Activated T-helper 1 cell treated with Interleukin-2 at 50 U/mL for 16 hours (primary cell): ENCODE measurements around the gene CSPG4.
"Not testable (repeated sequence)": the region's sequence is repeated elsewhere in the genome, so short reads cannot be mapped to it uniquely, and the experiment has no call there.

Source experiments
- DNase-seq: peaks from one replicate; pipeline ENCODE4 v3.0.0-alpha.2; 2020; ENCODE audit warnings: low read depth

The CSPG4 gene

DNA sequence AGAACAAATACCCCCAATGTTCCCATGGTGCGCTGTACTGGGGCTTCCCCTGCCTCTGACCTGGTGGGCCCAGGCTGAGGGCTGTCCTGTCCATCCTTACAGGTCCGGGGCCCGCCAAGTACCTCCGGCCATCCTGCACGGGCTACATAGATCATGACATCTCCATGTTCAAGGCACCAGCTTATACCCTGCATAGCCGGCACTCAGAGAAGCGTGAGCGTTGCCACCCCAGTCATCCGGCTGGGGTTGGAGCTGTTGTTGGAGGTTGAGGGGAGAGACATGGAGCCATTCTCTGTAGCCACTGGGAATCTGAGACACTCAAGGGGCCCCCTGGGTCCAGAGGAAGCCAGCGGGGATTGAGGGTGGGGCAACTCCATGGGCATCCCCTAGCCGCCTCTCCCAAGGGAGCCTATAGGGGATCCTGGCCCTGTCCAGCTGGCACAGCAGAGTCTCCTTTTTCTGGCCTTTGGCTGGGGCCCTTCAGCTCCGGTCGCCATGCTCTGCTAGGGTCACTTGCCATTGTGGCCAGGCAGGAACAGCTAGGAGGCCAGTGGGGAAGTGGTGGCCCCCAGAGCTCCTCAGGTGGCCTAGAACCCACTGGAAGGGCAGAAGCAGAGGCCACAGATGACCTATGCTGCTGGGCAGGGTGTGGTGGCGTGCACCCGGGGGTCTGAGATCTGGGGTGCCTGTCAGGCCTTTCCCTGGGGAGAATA is 12.5 kb upstream of the CSPG4 start:
- no peak for DNase-seq

- no peak for DNase-seq
Observed at GRCh38 chr15:75723847-75724660, 11.4 kb upstream of the CSPG4 start.

DNA sequence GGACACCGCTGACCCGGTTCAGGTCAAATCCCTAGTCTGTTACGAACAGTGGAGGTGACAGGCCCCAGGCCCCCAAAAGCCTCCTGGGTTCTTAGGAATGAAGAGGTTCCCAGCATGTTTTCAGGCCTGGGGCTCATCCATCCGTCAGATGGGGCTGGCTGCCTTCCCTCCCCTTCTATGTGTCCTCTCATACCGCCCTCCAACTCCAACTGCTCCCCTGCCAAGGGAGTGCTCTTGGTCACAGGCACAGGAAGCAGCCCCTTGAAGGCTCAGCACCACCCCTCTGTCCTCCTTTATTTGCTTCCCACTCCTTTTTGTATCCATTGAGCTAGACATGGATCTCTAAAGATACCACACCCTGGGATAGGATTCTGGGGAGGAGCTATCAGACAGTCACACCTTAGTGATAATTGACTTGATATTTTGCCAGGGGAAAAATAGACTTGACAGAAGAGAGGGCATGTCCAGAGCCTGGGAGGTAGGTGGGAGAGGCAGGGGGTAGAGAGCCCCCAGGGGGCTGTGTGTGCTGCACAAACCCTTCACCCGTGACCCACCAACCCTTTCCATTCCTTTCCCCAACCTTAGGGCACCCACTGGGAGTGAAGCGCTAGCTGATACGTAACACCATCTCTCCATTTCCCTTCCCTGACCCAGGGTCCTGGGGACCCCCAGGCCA is 10.7 kb upstream of the CSPG4 start:
- DNase-seq: no peak

DNA sequence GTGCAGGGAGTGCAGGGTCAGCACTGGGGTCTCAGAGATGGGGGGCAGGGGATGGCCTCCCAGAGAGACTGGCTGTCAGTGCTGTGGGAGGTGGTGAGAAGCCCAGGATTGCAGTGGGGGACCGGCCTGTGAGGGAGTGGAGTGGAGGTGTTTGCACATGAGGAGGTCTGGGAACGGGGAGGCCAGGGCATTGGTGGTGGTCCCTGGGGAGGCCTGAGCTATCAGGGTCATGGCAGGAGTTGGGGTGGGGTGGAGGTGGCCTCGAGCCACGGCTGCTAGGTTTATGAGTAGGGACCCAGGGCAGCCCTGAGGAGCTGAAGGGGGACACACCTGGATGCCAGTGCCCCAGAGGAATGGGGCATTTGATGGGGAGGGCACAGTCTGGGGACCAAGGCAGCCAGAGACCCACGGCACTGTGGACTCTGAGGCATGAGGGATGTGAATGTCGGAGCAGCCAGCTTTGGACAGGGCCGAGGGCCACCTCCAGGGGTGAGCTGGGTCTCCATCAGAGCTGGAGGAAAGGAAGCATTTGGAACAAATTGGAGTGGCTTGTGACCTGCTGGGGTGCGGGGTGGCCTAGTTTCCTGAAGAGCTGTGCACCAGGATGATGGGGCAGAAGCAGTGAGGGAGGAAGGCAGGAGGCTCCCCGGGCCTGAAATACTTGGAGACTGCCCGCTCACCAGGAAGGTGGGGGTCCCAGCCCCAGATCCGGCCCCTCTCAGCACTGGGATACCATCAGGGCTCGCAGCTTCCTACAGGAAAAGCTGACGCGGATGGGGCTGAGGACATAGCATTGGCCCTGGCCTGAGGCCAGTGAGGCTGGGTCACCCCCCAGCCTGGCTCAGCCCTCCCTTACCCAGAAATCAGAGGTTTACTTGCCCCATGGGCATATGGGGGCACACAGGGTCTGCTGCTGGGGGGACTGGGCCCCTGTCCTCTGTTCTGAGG is 9.5 kb upstream of the CSPG4 start:
- DNase-seq: no peak

DNA sequence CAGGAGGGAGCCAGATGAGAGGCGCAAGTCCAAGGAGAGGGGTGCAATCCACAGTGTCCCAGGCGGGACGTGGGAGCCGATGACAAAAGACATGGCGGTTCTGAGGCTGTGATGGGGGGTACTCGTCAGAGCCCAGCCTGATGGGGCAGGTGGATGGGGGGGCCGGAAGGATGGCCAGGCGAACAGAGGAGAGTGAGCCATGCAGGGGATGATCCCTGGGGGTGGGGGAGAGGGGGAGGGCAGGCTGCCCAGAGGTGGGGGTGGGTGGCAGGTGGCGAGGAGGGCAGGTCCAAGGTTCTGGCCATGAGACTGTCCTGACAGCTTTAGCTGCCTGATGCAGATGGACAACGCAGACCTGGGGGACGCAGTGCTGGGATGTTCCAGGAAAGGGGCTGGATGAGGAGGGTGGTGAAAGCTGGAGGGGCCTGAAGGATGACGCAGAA is 8.9 kb upstream of the CSPG4 start:
- DNase-seq: no peak

DNA sequence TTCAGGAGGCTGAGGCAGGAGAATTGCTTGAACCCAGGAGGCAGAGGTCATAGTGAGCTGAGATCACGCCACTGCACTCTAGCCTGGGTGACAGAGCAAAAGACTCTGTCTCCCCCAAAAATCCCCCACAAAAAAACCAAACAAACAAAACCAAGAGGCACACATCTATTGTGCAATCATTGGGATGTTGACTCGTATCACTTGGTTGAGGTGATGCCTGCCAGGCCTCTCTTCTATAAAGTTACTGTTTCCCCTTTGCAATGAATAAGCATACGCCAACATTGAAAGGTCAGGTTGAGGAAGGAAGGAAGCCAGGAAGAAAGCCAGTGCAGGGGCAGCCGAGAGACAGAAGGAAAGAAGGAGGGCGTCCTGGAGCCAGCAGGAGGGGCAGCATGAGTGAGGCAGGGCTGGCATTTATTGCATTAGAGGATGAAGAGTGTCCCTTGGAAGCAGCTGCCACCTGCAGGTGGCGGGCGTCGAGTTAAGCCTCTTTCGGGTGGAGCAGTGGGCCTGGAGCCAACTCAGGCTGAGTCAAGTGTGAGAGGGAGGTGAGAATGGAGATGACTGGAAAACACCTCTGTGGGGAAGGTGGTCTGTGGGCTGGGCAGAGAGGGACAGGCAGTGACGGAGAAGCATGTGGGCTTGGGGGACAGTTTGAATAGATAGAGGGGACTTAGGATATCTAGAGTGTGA is 8.3 kb upstream of the CSPG4 start:
- no peak for DNase-seq

DNA sequence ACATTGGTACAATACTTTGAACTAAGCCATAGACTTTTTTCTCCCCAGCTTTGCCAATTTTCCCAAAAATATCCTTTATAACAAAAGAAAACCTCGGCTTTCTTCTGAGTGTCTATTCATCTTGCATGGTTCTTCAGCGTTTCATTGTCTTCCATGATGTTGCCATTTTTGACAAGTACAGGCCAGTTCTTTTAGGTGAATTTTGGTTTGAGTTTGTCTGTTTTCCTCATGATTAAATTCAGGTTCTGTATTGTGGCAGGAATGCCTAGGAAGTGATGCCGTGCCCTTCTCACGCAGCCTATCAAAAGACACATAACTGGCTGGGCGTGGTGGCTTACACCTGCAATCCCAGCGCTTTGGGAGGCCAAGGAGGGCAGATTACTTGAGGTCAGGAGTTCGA is 7.6 kb upstream of the CSPG4 start:
- no peak for DNase-seq

- DNase-seq: no peak
Observed at GRCh38 chr15:75718328-75718727, 5.7 kb upstream of the CSPG4 start.

DNA sequence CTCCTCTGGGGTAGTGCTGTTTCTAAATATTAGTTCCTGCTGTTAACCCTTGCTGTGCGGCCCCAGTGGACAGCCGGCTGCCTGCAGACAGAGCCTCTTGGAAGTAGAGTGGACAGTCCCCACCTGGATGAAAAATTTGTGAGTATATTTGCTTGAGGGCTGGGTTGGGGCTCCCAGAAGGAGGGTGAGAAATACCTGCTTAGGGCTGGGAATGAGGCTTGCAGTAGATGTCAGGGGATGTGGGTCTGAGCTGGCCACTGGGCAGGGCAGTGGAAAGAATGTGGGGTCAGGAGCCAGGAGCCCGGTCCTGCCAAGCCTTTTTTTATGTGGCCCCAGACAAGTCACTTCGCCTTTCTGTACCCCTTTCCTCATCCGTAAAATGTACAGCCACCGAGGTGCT is 4.4 kb upstream of the CSPG4 start:
- not testable (repeated sequence) for DNase-seq

DNA sequence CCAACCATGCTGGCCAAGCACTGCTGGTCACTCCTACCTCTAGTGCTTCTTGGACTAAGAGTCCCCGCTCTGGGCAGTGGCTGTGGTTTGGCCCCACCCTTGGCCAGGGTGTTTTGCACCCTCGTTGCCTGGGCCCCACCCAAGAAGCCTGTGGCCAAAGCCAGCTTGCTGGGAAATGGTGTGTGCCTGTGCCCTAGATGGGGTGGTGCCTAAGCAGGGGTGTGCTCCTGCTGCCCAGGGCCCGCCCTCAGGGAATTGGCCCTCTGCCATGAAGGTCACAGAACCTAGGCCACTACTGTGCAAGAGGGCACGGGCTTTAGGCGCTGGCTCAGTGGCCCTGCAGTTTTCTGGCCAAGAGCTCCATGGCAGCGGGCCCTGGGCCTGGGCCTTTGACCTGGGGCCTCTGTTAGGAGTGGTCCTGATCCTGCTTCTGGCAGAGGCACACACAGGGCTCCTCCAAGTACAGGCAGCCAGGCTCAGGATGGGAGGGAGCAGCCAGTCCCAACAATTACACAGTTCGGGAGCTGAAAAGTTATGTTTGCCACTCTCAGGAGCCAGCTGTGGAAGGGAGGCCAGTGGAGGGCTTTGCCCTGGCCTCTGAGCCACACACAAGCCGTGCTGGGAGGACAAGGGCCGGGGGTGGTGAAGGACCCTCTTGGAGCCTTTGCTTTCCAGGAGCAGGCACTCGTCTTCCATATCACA is 3.8 kb upstream of the CSPG4 start:
- not testable (repeated sequence) for DNase-seq

GRCh38 chr15:75715312-75715832 is 2.7 kb upstream of the CSPG4 start:
- DNase-seq: not testable (repeated sequence)

- DNase-seq: no peak
Observed at GRCh38 chr15:75714195-75714594, 1.5 kb upstream of the CSPG4 start.

DNA sequence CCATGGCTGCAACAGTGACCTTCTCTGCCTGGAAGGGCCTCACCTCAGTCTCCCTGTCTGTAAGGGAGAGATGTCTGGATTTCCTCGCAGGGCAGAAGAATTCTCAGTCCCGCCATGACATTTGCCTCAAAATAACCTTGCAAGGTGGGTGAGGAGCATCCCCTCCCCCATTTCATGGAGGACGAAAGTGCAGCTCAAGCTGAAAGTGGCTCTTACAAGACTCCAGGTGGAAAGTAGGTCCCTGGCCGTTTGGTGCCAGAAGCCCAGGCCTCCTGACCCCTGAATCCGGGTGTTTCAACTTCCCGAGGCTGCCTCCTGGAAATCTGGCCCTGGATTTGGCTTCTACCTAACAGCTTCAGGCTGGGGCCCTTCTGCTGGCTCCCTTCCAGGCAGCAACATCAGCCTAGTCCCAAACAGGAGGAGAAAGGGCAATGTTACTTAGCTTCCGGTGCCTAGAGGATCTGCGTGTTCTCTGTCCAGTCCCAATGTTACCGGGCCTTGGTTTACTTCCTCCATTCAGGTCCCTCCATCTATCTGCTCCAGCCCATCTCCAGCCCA is 769 bp upstream of the CSPG4 start:
- DNase-seq: no peak

DNA sequence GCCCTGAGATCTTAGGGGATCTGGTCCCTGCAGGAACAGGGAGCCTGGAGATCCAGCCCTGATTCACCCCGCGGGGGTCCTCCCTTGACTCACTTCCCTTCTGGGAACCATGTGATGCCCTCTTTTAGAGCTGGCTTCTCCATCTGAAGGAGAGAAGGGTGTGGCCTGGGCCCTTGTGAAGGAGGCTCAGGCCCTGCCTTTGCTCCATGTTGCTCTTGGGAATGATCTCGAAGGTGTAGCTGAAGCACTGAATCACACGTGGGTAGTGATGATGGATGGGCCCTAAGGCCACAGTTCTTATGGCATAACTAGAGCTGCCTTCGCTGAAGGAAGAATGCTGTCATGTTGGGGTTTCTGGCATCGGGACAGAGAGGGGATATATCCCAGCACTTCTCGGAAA is 1.2 kb downstream of the CSPG4 start:
- not testable (repeated sequence) for DNase-seq

DNA sequence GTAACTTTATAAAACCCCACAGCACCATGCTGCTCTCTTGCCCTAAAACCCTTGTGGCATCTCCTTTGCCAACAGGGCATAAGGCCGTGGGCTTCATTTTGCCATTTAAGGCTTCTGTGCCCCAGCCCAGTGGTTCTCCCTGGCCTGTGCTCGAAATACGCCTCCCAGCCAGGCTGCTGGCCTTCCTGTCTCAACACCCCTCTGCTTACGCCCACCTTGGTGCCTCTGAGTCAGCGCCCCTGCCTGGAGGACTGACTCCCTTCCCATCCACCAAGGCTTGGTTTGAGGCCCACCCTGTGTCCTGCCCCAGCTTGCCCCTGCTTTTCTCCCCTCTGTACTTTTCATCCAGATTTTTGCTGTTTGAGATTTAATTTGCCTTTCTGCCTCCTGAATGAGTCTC is 1.8 kb downstream of the CSPG4 start:
- not testable (repeated sequence) for DNase-seq

DNA sequence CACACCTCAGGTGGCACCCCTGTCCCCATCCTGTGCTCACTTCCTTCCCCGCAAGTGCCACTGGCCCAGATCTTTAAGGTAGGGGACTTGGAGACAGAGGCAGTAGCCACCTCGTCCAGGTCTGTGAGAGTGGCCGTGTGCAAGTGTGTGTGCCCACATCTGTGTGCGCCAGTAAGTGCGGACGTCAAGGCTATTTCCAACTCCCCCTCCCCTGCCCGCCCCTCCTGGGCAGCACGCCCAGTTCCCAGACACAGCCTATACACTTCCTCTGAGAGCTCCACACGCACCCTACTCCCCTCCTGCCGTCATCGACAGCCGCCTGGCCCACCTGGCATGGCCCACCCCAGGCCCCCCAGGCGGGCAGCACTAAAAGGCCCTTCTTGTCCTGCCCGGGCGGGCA is 3.2 kb downstream of the CSPG4 start:
- DNase-seq: not testable (repeated sequence)

DNA sequence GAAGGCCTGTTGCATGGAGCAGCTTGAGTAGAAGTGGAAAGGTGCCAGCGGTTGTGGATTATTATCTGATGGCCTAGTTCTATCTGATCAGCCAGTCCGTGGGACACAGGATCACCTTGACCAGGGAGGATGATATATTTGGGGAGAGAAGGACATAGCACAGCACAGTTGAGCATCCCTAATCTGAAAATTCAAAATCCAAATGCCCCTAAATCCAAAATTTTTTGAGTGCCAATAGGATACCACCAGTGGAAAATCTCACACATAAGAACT is 6.0 kb downstream of the CSPG4 start:
- DNase-seq: no peak

DNA sequence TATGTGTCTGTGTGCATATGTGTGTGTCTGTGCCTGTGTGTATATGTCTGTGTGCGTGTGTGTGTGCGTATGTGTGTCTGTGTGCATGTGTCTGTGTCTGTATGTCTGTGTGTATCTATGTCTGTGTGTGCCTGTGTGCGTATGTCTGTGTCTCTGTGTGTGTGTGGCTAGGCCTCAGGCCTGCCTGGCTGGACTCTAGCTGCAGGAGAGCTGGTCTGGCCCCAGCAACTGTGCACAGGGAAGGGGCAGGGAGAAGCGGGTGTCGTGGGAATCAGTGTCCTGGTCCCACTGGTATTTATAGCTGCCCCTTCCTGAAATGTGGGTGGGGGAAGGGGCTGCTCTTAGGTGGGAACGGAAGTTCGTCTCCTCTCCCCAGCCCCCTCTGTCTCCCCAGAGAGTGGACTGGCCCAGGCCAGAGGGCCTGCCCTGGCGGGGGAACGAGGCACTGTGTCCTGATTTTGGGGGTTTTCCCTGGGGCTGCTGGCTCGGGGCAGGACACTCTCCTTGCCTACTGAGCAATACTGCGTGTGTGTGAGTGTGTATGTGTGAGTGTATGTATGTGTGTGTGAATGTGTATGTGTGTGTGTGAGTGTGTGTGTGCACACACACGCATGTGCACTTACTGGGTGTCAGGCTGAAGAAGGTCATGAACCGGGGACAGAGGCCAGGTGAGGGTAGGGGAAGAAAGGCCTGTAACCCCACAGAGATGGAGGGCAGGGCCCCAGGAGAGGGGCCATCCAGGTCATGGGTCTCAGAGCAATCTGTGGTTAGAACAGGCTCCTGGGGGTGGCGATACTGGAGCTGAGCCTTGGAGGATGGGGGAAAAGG is 6.6 kb downstream of the CSPG4 start:
- no peak for DNase-seq

GRCh38 chr15:75705375-75705774 is 7.3 kb downstream of the CSPG4 start:
- not testable (repeated sequence) for DNase-seq
